ENCODE data around the gene AP5M1. TPM values are rescaled to one million over a fixed set of nuclear protein-coding genes. Genes with fewer than 3 reads are reported as not detected.

Gene AP5M1
- total RNA-seq, 4 donors from 2014 or later, result 17.3 to 36.0 (median 27.7) TPM

- in situ Hi-C loops (cut with MboI; ENCODE audit: low sequenced_read_pairs in 4 of 4), result no loop called here
These were observed 76.3 kb downstream of the AP5M1 start for GRCh38 chr14:57345106-57345505.

GRCh38 chr14:57346741-57347140 is 78.0 kb downstream of the AP5M1 start:
- in situ Hi-C loops (cut with MboI; ENCODE audit: low sequenced_read_pairs in 4 of 4) (no loop called here), intact Hi-C loops (cut with DNase I; ENCODE audit: low total_unique reads) (no loop called here)
- Histone ChIP-seq H3K27me3 (no peaks in the 10 kb centered on the region), H3K27ac (no peak overlapping the region), H3K4me3 (no peak overlapping the region), H3K36me3 (no peaks in the 10 kb centered on the region), H3K9me3 (no peaks in the 10 kb centered on the region), H3K4me1 (no peaks in the 10 kb centered on the region)
- no peak for ATAC-seq
- no peak for DNase-seq
- TF ChIP-seq CTCF (IDR thresholded peaks at IDR 0.05 in 4 of 5, conservative IDR thresholded peaks at IDR 0.05 in 1 of 5), result no peak
- TF ChIP-seq POLR2A (IDR thresholded peaks at IDR 0.05), result no peak

More at GRCh38 chr14:57345106-57345505, 76.3 kb downstream of the AP5M1 start:
- H3K4me1 ChIP-seq, result no peaks in the 10 kb centered on the region
- ATAC-seq (no peak), DNase-seq (no peak)
- no peak overlapping the region for H3K27ac ChIP-seq
- H3K4me3 ChIP-seq, result no peak overlapping the region
- no peaks in the 10 kb centered on the region for H3K36me3 ChIP-seq
- intact Hi-C loops (cut with DNase I; ENCODE audit: low total_unique reads), result no loop called here
- H3K27me3 ChIP-seq, result no peaks in the 10 kb centered on the region
- no peaks in the 10 kb centered on the region for H3K9me3 ChIP-seq
- TF ChIP-seq POLR2A (IDR thresholded peaks at IDR 0.05), result no peak
- TF ChIP-seq CTCF (IDR thresholded peaks at IDR 0.05 in 4 of 5, conservative IDR thresholded peaks at IDR 0.05 in 1 of 5), result no peak

Other genes starting within 250 kb of the AP5M1 start
- 10 to 100 TPM; 34.6 to 61.9 (median 43.2) TPM for gene EXOC5, start 66 bp upstream of the AP5M1 start, total RNA-seq
- 10 to 100 TPM; 30.9 to 53.7 (median 38.6) TPM for gene NAA30, start 121.6 kb downstream of the AP5M1 start, total RNA-seq
- under 1 TPM in 2 of 4 donors, not detected in 2; 0.16 to 0.39 TPM for gene CCDC198, start 224.9 kb downstream of the AP5M1 start, total RNA-seq